Smooth muscle cell (in vitro differentiated cells): ENCODE measurements around the gene POLRMT. TPM values are rescaled to one million over a fixed set of nuclear protein-coding genes. Genes with fewer than 3 reads are reported as not detected.

Experiments used
- DNase-seq: peaks from one replicate; lab custom pipeline; 2025; ENCODE audit not compliant: unreplicated experiment; lab: John Stamatoyannopoulos, UW
- H2AFZ ChIP-seq: fragments of 200-600 bp; sonication (generic); 2 replicates; pipeline ENCODE4 v1.6.0; 2016; ENCODE audit warnings: antibody characterized with exemption, low read depth, mild to moderate bottlenecking
- H3F3A ChIP-seq: fragments of 200-600 bp; sonication (generic); 2 replicates; pipeline ENCODE4 v1.6.0; 2017; ENCODE audit warnings: antibody characterized with exemption, low read depth
- H3K27ac ChIP-seq: fragments of 200-600 bp; sonication (generic); 2 replicates; pipeline ENCODE4 v1.5.1; 2016; ENCODE audit warnings: low read depth, mild to moderate bottlenecking
- H3K27me3 ChIP-seq: fragments of 200-600 bp; sonication (generic); 2 replicates; pipeline ENCODE4 v1.6.1; 2016; ENCODE audit warnings: low read depth, mild to moderate bottlenecking
- H3K36me3 ChIP-seq: fragments of 200-600 bp; sonication (generic); 2 replicates; pipeline ENCODE4 v1.5.1; 2016; ENCODE audit warnings: low read depth
- H3K4me1 ChIP-seq: fragments of 200-600 bp; sonication (generic); 2 replicates; pipeline ENCODE4 v1.5.1; 2016; ENCODE audit warnings: low read depth
- H3K4me2 ChIP-seq: fragments of 200-600 bp; sonication (generic); 2 replicates; pipeline ENCODE4 v1.6.0; 2016; ENCODE audit warnings: mild to moderate bottlenecking
- H3K4me3 ChIP-seq: fragments of 200-600 bp; sonication (generic); 2 replicates; pipeline ENCODE4 v1.5.1; 2016; ENCODE audit warnings: mild to moderate bottlenecking
- H3K79me2 ChIP-seq: fragments of 200-600 bp; sonication (generic); 2 replicates; pipeline ENCODE4 v1.6.0; 2016; ENCODE audit warnings: low read depth, mild to moderate bottlenecking
- H3K9ac ChIP-seq: fragments of 200-600 bp; sonication (generic); 2 replicates; pipeline ENCODE4 v1.6.0; 2016; ENCODE audit warnings: low read depth
- H3K9me3 ChIP-seq: fragments of 200-600 bp; sonication (generic); replicated peaks from 2 replicates; pipeline ENCODE4 v1.5.1; 2016; ENCODE audit warnings: low read depth
- H4K20me1 ChIP-seq: fragments of 200-600 bp; sonication (generic); 2 replicates; pipeline ENCODE4 v1.6.0; 2016; ENCODE audit warnings: low read depth
- WGBS: methylation state at CpG from one replicate; pipeline ENCODE4 v1.1.7; 2016; ENCODE audit warnings: low lambda C conversion rate; 5-methylcytosine and 5-hydroxymethylcytosine counted together
- polyA plus RNA-seq: library from polyadenylated mRNA; unstranded; fragments of >200 nt; fragmentation: Nextera tagmentation; extraction: Ambion mirVana; gene quantifications from 2 replicates; pipeline ENCODE4 v1.2.1, GENCODE V29; 2016
- total RNA-seq: library from RNA; depleted of rRNA; stranded (reverse); fragments of >200 nt; gene quantifications from 2 replicates; pipeline ENCODE4 v1.2.3, GENCODE V29; 2014
- TF ChIP-seq, protein P1 (sequence below): fragments of 200-600 bp; sonication (generic); IDR thresholded peaks from 2 replicates; pipeline ENCODE4 v1.5.1; 2017; ENCODE audit warnings: borderline replicate concordance, mild to moderate bottlenecking, antibody characterized with exemption; ENCODE audit not compliant: insufficient read depth, poor library complexity, severe bottlenecking

The POLRMT gene
- total and polyA plus RNA-seq, 2 experiments from 2014 or later = 23.8 to 74.2 TPM

- Histone ChIP-seq H3K4me2 (peak overlapping the region; percentile 80), H3K27me3 (peaks cover 31% of the 10 kb centered on the region), H3K79me2 (no peaks in the 10 kb centered on the region), H3K9ac (no peak overlapping the region), H2AFZ (no peak overlapping the region), H3K27ac (no peak overlapping the region), H3K4me3 (peak overlapping the region; percentile 29), H3F3A (no peaks in the 10 kb centered on the region), H4K20me1 (peaks cover 22% of the 10 kb centered on the region), H3K36me3 (no peaks in the 10 kb centered on the region), H3K4me1 (peaks cover 3% of the 10 kb centered on the region), H3K9me3 (no peaks in the 10 kb centered on the region)
- TF ChIP-seq, protein P1, sequence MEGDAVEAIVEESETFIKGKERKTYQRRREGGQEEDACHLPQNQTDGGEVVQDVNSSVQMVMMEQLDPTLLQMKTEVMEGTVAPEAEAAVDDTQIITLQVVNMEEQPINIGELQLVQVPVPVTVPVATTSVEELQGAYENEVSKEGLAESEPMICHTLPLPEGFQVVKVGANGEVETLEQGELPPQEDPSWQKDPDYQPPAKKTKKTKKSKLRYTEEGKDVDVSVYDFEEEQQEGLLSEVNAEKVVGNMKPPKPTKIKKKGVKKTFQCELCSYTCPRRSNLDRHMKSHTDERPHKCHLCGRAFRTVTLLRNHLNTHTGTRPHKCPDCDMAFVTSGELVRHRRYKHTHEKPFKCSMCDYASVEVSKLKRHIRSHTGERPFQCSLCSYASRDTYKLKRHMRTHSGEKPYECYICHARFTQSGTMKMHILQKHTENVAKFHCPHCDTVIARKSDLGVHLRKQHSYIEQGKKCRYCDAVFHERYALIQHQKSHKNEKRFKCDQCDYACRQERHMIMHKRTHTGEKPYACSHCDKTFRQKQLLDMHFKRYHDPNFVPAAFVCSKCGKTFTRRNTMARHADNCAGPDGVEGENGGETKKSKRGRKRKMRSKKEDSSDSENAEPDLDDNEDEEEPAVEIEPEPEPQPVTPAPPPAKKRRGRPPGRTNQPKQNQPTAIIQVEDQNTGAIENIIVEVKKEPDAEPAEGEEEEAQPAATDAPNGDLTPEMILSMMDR = no peak
- WGBS = 8% methylated on average over 47 of the region's 50 CpGs
- no peak for DNase-seq
Measured at GRCh38 chr19:590396-590745, 43.0 kb downstream of the POLRMT start.

DNA sequence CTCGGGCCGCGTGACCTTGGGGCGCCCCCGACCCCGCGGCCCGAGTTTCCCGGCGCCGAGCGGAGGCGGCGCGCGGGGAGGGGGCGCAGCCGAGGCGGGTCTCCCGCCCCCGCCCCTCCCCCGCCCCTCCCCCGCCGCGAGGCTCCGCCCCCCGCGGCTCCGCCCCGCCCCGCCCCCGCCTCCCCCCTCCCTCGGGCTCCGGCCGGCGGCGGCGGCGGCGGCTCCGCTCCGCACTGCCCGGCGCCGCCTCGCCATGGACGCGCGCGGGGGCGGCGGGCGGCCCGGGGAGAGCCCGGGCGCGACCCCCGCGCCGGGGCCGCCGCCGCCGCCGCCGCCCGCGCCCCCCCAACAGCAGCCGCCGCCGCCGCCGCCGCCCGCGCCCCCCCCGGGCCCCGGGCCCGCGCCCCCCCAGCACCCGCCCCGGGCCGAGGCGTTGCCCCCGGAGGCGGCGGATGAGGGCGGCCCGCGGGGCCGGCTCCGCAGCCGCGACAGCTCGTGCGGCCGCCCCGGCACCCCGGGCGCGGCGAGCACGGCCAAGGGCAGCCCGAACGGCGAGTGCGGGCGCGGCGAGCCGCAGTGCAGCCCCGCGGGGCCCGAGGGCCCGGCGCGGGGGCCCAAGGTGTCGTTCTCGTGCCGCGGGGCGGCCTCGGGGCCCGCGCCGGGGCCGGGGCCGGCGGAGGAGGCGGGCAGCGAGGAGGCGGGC lies 43.5 kb downstream of the POLRMT start, which contains the start of gene HCN2:
HCN2 (plus strand) TSS at position 189 of the 703 bp plus-strand sequence; CDS start at position 254, 65 bp downstream.
- DNase-seq = no peak
- WGBS = 1% methylated on average over 27 of the region's 132 CpGs
- Histone ChIP-seq H3K4me1 (no peaks in the 10 kb centered on the region), H3K36me3 (no peaks in the 10 kb centered on the region), H3K9ac (no peak within 1 kb of the TSS), H3K27ac (no peak within 1 kb of the TSS), H2AFZ (no peak within 1 kb of the TSS), H3K4me3 (peak within 1 kb of the TSS; percentile 32), H3K27me3 (peaks cover 31% of the 10 kb centered on the region), H4K20me1 (peaks cover 23% of the 10 kb centered on the region), H3K79me2 (no peaks in the 10 kb centered on the region), H3K9me3 (no peaks in the 10 kb centered on the region), H3F3A (no peaks in the 10 kb centered on the region), H3K4me2 (peak within 1 kb of the TSS; percentile 80)
- TF ChIP-seq, protein P1 = no peak

DNA sequence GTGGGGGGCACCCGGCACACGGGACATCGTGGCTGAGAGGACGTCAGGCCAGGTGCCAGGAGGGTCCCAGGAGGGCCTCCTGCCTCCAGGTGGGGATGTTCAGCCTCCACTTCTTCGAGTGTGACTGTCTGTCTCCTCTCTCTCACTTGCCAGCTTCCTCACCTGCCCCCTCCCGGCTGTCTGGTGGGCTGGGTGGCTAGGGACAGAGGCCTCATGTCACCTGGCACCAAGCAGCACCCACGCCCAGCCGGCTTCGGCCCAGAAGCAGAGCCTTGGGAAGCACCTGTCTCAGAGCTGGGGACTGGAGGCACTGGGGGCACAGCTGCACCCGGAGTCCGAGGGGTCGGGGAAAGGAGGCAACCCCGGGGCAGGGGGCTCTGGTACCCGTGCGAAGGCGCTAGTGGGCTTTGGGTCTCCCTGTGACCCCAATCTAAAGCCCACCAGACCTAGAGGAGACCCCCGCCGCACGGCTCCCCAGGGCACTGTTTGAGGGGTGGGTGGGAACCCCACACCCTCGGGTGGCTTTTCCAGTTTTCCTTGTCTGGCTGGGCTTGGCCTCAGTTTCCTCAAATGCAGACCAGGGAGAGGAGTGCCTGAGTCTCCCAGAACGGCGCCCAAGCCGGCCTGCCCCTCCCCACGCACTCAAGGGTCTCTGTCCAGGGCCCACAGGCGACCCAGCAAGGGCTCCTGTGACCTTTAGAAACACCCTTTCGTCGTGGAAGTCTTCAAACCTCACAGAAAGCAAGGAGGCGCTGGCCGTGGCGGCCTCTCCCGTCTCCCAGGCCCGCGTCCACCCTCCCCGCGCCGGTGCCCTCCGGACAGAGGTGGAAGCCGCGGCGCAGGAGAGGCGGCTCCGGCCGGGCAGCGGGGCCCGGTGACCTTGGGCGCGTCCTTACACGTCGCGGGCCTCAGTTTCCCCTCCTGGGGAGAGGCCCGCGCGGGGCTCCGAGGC lies 44.3 kb downstream of the POLRMT start:
- no peaks in the 10 kb centered on the region for H3K36me3 ChIP-seq
- H2AFZ ChIP-seq = no peak overlapping the region
- DNase-seq = no peak
- no peaks in the 10 kb centered on the region for H3K4me1 ChIP-seq
- peaks cover 31% of the 10 kb centered on the region for H4K20me1 ChIP-seq
- peak overlapping the region; percentile 32 for H3K4me3 ChIP-seq
- WGBS = 36% methylated on average over 46 of the region's 54 CpGs
- no peaks in the 10 kb centered on the region for H3K9me3 ChIP-seq
- H3K79me2 ChIP-seq = no peaks in the 10 kb centered on the region
- H3K4me2 ChIP-seq = peak overlapping the region; percentile 78
- H3K27me3 ChIP-seq = peaks cover 31% of the 10 kb centered on the region
- TF ChIP-seq, protein P1 = no peak
- H3K27ac ChIP-seq = no peak overlapping the region
- no peak overlapping the region for H3K9ac ChIP-seq
- H3F3A ChIP-seq = no peaks in the 10 kb centered on the region
